HG02798 (cell line): ENCODE results near the gene MIB1.

Source experiments
- ATAC-seq: cut with Tn5 transposase; IDR thresholded peaks from one replicate; pipeline ENCODE4 v1.9.1; 2021; ENCODE audit warnings: mild to moderate bottlenecking; ENCODE audit not compliant: unreplicated experiment, poor library complexity

Gene MIB1

DNA sequence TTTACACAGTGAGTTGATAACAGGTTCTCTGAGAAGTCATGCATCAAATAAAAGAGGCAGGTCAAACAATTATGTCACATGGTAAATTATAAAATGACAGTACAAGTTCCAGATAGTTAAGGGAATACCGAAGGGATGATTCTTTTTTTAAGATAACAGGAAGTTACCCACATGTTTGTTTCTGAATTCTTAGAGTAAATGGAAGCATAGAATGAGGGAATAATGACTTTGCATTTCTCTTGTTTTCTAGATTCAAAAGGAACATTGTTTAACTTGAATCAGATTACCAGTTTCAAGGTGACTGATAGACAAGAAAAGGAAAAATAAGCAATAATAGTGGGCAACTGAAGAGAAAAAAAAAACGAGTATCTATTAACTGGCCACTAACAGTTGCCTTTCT is 124.5 kb downstream of the MIB1 start:
- no peak for ATAC-seq

DNA sequence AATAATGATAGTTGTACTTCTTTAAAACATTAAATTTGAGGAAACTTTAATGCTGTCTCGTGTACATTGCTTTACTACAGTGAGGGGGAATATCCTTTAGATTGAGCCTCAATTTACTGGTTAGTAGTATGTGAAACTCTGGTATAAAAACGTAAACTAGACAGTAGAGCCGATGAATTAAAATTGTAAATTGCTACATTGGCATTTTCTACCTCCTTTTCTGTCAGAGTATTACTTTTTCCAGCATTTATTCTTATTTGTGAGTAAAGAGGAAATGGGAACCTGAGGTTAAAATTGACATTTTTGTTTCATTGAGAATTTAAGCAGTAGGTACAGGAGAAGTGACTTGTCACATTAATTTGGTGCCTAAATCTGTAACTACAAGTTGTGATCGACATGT is 128.2 kb downstream of the MIB1 start:
- ATAC-seq: no peak

DNA sequence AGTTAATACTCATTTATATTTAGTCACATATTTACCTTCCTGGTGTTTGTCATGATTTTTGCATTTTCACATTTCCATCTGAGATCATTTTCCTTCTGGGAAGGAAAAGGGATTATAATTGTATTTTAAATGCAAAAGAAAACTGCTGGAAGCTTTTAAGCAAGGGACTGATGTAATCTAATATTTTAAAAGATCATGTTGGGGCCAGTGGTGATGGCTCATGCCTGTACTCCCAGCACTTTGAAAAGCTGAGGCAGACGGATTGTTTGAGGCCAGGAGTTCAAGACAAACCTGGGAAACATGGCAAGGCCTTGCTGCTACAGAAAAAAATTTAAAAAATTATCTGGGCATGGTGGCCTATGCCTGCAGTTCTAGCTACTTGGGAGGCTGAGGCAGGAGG is 149.0 kb downstream of the MIB1 start:
- no peak for ATAC-seq

DNA sequence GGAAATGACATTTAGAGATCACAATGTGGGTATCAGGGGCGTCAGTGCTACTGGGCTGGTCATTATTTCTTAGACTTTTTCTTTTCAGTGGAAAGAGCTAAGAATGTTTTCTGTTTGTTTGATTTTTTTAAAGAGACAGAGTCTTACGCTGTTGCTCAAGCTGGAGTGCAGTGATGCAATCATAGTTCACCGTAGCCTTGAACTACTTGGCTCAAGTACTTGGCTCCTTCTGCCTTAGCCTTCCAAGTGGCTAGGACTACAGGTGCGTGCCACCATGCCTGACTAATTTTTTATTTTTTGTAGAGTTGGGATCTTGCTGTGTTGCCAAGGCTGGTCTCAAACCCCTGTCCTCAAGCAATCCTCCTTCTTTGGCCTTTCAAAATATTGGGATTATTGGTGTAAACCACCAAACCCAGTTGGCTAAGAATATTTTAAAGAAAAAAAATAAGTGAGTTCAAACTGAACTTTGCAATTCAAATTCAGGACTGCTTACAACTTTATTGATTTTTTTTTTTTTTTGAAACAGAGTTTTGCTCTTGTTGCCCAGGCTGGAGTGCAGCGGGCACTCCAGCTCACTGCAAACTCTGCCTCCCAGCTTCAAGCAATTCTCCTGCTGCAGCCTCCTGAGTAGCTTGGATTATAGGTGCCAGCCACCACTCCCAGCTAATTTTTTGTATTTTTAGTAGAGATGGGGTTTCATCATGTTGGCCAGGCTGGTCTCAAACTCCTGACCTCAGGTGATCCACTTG is 154.2 kb downstream of the MIB1 start:
- no peak for ATAC-seq

DNA sequence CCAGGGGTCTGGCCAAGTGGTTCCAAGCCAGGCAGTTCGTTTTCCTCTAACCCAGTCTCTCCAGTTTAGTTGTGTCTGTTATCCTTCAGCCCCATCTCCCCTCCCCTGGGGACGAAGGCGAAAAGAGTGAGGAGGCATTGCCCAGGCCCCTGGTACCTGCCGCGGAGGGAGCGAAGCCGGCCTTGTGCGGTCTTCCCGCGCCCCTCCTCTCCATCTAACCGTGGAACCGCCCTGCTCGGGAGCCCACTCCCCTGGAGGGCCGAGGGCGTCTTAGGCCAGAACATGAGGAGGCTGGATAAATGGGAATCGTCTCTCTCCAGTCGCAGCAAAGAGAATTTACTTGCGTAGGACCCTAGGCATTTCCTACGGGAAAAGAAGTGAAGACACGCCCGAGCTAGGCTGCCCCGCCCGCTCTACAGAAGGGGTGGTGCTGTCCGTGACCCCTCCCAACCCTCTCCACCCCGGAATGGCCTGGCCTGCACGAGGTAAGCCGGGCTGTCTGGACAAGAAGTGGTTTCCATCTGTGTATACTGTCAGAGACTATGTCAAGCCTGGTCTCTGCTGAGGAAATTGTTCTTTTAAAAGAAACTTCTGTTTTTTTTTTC is 156.2 kb downstream of the MIB1 start:
- ATAC-seq: no peak

DNA sequence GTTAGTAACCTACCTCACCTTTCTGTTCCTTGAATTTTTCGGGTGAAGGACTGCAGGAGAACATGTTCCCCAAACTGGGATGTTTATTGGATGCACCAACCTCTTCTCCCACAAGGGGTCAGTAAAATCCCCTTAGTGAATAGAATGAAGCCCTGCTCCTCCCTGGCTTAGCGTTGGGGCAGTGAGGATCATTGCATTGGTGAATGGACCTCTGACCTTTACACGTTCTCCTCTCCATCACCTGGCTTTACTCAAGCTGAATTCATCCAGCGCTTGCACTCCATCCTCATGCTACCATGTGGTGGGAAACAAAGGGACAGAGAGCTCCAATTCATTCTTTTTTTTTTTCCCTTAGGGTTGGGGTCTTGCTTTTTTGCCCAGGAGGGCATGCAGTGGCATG is 157.2 kb downstream of the MIB1 start:
- ATAC-seq: peak; percentile 71

DNA sequence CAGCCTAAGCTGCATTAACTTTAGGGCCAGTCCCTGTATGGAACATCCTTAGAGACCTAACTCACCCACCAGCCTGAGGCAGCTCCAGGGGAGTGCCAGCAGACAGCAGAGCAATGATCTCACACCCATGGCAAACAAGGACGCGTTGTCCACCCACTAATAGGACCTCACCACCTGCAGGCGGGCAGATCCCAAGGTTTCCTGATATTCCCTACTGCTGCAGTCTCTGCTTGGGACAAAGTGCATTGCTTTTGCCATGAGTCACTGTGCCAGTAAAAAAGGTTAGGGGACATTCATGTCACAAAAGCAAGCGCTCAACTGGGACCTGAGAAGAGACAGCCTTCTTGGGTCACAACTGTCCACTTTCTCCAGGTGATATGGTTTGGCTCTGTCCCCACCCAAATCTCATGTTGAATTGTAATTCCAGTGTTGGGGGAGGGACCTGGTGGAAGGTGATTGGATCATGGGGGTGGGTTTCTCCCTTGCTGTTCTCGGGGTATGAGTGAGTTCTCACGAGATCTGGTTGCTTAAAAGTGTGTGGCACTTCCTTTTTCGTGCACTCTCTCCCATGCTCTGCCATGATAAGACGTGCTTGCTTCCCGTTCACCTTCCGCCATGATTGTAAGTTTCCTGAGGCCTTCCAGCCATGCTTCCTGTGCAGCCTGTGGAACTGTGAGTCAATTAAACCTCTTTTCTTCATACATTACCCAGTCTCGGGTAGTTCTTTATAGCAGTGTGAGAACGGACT is 160.2 kb downstream of the MIB1 start:
- ATAC-seq: no peak

DNA sequence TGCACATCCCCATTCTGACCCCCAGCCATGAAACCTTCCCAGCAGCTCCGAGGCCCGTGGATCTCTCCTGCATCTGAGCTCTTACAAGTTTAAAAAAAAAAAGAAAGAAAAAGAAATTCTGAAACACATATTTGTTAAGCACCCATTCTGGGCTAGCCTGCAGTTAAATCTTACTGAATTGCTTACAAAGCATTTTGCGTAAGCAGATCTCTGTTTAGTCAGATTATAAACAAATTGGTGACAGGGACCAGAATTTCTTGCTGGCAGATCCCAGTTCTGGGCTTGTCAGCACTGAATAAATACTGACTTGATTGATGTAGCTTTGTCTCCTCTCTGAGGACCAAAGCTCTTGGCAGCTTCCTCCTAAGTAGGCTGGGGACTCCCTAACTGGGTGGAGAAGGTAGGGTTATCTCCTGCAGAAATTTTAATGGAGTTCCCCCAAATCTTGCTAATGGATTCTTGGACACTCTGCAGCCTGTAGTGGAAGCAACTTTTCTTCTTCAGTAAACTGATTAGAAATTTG is 160.9 kb downstream of the MIB1 start:
- ATAC-seq: no peak

DNA sequence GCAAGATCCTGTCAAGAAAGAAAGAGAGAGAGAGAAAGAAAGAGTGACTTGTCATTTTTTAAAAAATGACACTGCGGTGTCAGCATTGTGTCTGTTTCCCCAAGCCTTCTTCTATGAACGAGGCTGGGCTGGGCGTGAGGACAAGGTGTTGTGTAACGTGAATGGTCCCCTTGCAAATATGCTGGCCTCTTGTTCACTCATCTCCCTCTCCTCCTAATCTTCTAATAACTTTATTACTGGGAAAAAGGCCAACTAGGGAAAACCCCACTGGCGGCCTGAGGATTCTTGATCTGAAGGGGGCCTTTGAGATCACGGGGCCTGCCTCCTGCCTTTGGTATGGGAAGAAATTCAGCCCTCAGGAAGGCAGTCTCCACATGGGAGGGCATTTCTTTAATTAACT is 163.1 kb downstream of the MIB1 start:
- no peak for ATAC-seq

DNA sequence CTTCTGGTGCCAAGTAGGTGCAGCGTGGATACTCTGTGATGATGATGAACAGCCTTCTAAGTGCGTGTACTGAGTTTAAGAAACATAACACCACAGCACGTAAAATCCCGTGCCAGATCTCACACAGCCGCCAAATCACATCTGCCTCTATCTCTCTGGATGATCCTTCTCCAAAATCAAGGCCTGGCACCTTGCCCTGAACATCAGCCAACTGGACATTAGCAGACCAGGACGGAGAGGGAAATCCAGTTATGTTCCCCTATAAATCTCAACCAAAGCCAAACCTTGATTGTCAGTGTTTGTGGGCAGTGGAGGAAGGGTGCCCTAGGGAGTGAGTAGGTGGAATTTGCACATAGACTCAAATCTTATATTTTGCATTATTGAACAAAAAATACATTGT is 164.3 kb downstream of the MIB1 start:
- ATAC-seq: no peak

DNA sequence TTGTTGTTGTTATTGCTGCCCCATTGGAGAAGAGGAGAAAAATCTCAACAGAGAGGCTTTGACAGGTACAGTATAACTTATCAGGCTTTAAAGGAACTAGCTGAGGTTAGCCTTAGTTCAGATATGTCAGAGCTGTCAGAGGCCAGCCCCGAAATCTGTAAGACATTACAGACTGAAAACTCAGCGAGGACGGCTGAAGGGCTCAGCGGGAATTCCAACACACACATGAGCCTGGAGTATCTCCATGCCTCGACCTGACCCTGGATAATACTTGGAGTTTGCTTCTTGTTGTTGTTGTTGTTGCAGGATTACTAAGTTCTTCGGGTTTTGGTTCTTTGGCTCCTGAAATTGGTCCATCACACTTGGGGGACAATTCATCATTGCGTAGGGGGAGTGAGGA is 166.9 kb downstream of the MIB1 start:
- ATAC-seq: no peak

DNA sequence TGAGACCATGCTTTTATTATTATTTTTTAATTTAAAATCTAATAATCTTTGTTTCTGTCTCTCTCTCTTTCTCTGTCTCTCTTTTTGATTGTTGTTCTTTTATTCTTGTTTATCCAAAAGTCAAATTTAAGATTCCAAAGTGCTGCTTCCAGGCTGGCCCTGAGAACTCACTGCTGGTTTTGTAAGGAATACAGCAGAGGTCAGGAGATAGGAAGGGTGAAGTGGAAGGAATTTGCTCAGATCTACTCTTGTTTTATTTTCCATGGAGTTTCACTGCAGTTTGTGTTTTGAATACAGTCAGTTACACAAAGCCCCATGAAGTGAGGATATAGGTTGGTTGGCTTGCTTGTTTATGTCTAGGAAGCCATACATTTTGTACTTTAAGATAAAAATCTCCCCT is 168.1 kb downstream of the MIB1 start:
- ATAC-seq: no peak

DNA sequence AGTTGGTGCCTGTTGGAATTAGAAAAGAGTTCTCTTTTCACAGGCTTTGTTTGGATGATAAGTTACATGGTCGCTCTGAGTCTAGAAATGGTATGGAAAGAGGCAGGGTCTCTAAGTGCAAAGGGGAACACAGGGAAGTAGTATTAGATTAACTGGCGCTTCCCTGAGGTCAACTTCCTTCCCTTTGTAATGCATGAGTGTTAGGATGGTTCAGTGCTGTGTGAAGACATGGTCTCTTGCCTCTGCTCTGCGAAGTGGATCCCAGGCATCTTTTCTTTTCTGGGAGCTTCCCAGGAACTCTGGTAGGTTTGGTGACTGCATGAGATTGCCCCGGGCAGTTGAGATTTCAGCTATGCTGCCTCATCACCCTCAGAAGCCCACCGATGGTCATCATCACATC is 170.3 kb downstream of the MIB1 start:
- ATAC-seq: no peak

DNA sequence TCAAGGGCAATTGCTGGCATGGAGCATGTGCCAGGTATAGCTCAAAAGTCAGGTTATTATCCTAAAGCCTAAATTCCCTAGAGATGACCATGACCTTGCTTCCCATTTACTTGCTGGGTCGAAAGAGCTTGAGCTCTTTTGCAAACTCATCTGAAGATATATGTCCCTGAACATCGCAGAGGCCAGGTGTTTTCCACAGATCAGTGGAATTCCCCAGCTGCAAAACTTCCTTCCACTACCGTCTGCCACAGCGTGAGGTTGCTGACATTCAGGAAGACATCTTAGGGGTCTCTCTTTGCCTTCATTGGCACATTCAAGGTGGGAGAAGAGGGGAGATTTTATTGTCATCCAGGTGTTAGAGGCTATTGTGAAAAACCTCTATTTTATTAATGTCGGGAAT is 171.0 kb downstream of the MIB1 start:
- no peak for ATAC-seq

DNA sequence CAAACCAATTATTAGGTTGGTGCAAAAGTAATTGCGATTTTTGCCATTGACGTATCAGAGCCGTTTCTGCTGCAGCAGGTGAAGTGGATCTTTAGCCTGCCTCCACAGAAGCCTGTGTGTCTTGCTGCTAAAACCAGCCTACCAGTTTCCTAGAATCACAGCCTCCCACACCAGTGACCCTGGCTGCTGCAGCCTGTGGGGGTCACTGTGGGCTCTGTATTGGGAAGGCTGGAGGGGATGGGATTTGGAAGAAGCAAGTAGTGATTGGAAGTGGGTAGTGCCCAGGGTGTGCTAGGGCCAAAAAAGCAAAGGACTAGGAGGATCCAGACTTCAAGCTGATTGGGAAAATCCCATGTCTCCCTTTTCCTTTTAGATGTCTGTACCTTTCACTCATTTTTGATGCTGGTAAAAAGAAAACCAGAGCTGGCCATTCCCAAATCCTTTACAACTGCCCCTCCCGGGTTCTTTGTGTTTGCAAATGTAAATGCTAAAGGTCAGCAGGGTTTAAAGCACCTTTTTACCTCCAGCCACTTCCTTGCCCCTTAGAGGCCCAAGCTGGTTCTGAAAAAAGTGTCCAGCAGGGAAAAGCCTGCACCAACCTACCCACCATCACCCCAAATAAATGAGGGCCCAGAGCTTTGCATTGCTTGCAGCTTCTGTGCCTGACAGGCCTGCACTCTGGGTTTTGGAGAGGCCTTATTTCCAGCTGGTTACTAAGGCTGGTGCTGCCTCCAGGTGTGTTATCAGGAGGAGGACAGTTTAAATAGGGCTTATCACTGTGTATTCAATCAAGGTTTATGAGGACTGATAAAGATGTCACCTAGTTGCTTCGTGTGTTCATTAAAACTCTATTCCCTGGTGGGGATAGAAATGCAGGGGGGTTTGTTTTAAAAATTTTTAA is 172.0 kb downstream of the MIB1 start:
- ATAC-seq: no peak

DNA sequence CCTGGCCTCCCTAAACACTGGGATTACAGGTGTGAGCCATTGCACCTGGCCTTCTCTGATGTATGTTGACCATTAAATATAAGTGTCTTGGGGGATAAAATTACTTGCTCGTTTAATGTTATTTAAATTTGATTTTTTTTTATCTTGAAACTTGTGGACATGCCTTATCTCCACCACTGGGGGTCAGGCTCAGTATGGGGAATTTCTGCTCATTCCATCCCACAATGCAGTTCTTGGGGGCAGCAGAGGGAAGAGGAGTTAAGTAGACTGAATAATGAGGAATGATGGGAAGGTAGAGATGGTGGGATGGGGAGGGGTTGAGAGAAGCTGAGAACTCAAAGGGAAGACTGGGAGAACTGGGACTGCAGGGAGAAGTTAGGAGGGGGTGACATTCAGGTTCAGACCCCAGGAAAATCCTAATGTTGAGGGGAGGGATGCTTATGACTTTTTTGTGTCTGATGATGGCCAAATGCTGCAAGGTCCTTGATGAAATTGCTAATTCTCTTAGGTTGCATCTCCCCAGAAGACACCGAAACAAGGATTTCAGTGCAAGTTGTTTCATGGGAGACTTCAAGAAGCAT is 174.2 kb downstream of the MIB1 start:
- ATAC-seq: no peak

DNA sequence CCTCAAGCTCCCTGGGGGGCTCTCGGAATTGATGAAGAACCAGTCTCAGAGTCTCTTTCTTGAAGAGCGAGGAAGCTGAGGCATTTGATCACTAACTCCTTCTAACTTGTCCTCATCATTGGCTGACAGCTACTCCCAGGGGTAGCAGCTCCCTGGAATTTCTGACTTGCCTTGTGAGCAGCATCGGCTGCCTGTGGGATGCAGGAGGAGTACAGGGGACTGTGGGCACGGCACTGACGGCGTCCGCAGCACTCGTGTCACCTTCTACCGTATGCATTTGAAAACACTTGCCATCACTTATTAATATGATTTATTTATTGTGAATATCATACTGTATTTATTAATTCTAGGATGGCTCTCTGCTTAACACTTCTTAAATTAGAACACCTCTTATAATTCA is 175.0 kb downstream of the MIB1 start:
- no peak for ATAC-seq

DNA sequence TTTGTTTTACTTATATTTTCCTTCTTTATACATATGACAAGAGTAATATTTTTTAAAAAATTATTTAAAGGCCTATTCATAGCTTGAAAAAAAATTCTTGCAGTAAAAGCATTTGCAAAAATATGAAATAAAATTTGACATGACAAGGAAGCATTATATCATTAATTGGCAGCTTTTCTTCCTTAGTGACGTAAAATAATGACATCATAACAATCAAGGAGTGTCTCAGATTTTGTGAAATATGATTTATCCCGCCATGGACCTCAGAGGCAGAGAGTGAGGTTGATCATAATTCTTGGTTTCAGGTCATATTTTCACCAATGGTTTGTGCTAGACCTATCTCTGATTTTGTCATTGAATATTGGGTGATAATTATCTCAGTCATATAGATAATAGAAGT is 176.0 kb downstream of the MIB1 start:
- ATAC-seq: no peak

DNA sequence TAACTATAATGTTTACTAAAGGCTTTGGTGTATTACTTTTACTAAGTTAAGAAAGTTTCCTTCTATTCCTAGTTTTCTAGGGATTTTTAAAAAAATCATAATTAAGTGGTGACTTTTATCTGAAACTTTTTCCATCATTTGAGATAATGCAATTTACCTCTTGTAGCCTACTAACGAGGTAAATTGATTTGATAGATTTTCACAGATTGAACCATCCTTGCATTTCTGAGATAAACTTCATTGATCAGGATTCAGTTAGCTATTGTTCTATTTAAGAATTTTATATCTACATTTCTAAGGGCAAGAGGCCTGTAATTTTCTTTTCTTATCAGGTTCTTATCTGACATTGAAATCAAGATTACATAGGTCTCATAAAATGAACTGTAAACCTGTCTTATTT is 178.1 kb downstream of the MIB1 start:
- ATAC-seq: no peak
